Adrenal gland (tissue), 12 donors: ENCODE measurements around the gene GLI2. TPM values are rescaled to one million over a fixed set of nuclear protein-coding genes. Genes with fewer than 3 reads are reported as not detected.

Experiments
- DNase-seq, 7 donors: peaks; one replicate each; pipeline ENCODE4 v3.0.0-alpha.2; 2019 to 2020
- H3K27ac ChIP-seq, 5 donors: fragments of 200-600 bp; sonication (generic) in 4 of 5; 1 replicate in 3 of 5; 2 replicates in 2 of 5; pipeline versions ENCODE4 v1.5.1 to v1.8.0; 2016 to 2020; ENCODE audit warnings: mild to moderate bottlenecking in 1 of 5
- H3K27me3 ChIP-seq: fragments of 200-600 bp; 2 replicates; pipeline ENCODE4 v1.8.0; 2021
- H3K36me3 ChIP-seq, 2 donors: fragments of 200-600 bp; replicated peaks in 1 of 2; 1 replicate in 1 of 2; 2 replicates in 1 of 2; pipeline versions ENCODE4 v1.5.1 to v1.8.0; 2018 to 2022
- H3K4me1 ChIP-seq, 2 donors: fragments of 200-600 bp; replicated peaks in 1 of 2; 1 replicate in 1 of 2; 2 replicates in 1 of 2; pipeline versions ENCODE4 v1.5.1 to v1.8.0; 2018 to 2021
- H3K4me3 ChIP-seq, 4 donors: fragments of 200-600 bp; sonication (generic) in 3 of 4; one replicate each; pipeline ENCODE4 v1.5.1; 2016 to 2018
- H3K9me3 ChIP-seq, 3 donors: fragments of 200-600 bp; sonication (generic) in 1 of 3; replicated peaks in 1 of 3; 1 replicate in 2 of 3; 2 replicates in 1 of 3; pipeline versions ENCODE4 v1.5.1 to v1.8.0; 2016 to 2021
- POLR2A ChIP-seq, 2 donors: fragments of 450-650 bp; IDR thresholded peaks; one replicate each; pipeline ENCODE4 v1.6.1; 2017; ENCODE audit warnings: antibody characterized with exemption in 2 of 2, mild to moderate bottlenecking in 2 of 2, moderate library complexity in 1 of 2
- WGBS, 4 donors: extraction: QIAGEN DNeasy Blood & Tissue Kit in 2 of 4; methylation state at CpG; one replicate each; pipeline versions ENCODE4 v1.1.5 to v1.1.7; 2013 to 2017; 5-methylcytosine and 5-hydroxymethylcytosine counted together
- intact Hi-C, 2 donors: fragments of 100-400 bp; cut with DNase I; formaldehyde crosslinking; loops; one replicate each; pipeline versions ENCODE4 v1.14.1 to v1.15.0; 2022 to 2023
- polyA plus RNA-seq, 3 donors: library from polyadenylated mRNA; stranded (reverse); fragments of 200-250 nt in 2 of 3; fragments of 350-450 nt in 1 of 3; fragmentation: Illumina TruSeq in 1 of 3; extraction: RNeasy Lipid Tissue Mini Kit (QIAGEN cat#74804) in 1 of 3; gene quantifications; one replicate each; pipeline ENCODE4 v1.2.3, GENCODE V29; 2013 to 2014
- total RNA-seq, 9 donors: library from RNA; depleted of rRNA in 4 of 9; stranded (reverse); fragments of >200 nt in 4 of 9; fragments of 120-200 nt in 1 of 9; fragmentation: NEBNext Ultra II Directional in 1 of 9; extraction: Animal tissue kit (Norgen Biotek cat#: 25700) in 1 of 9; gene quantifications; one replicate each; pipeline versions ENCODE4 v1.1.0 to v1.2.4, GENCODE V29; 2013 to 2023
- TF ChIP-seq, protein P1 (sequence below), 6 experiments: fragments of 450-650 bp in 4 of 6; fragments of 200-600 bp in 2 of 6; sonication (generic) in 1 of 6; IDR thresholded peaks; 1 replicate in 5 of 6; 2 replicates in 1 of 6; pipeline versions ENCODE4 v1.5.1 to v1.8.0; 2016 to 2021; ENCODE audit warnings: antibody characterized with exemption in 6 of 6, mild to moderate bottlenecking in 2 of 6, moderate library complexity in 1 of 6
- donor health status: healthy with polysubstance abuse.
- donor health status: Bipolar disorder and iron deficiency.
- donor health status: DM: yes; HTN: yes; CAD: no.
- donor health status: DM: no; HTN: no; CAD: no.
- donor health status: DM: no; HTN: no; CAD: no.
- donor health status: DM: yes; HTN: yes; CAD: no.

Gene GLI2
- total and polyA plus RNA-seq, 12 donors, result 0.51 to 4.5 (median 2.5) TPM

DNA sequence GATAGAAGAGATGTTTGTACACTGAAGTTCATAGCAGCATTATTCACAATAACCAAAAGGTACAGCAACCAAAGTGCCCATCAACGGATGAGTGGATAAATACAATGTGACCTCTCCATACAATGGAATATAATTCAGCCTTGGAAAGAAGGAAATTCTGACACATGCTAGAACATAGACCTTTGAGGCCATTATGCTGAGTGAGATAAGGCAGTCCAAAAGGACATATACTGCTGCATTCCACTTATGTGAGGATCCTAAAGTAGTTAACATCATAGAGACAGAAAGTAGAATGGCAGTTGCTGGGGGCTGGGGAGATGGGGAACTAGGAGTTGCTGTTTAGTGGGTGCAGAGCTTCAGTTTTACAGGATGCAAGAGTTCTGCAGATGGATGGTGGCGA, 38.2 kb upstream of the GLI2 start:
- no peaks in the 10 kb centered on the region for H3K4me1 ChIP-seq
- intact Hi-C loops, result no loop called here
- no peaks in the 10 kb centered on the region for H3K36me3 ChIP-seq
- H3K27ac ChIP-seq, result no peak overlapping the region
- TF ChIP-seq, protein P1, sequence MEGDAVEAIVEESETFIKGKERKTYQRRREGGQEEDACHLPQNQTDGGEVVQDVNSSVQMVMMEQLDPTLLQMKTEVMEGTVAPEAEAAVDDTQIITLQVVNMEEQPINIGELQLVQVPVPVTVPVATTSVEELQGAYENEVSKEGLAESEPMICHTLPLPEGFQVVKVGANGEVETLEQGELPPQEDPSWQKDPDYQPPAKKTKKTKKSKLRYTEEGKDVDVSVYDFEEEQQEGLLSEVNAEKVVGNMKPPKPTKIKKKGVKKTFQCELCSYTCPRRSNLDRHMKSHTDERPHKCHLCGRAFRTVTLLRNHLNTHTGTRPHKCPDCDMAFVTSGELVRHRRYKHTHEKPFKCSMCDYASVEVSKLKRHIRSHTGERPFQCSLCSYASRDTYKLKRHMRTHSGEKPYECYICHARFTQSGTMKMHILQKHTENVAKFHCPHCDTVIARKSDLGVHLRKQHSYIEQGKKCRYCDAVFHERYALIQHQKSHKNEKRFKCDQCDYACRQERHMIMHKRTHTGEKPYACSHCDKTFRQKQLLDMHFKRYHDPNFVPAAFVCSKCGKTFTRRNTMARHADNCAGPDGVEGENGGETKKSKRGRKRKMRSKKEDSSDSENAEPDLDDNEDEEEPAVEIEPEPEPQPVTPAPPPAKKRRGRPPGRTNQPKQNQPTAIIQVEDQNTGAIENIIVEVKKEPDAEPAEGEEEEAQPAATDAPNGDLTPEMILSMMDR (IDR thresholded peaks at IDR 0.05), result no peak
- TF ChIP-seq POLR2A (IDR thresholded peaks at IDR 0.05), result no peak
- 75 to 85% (median 83%) methylated on average over 2 of the region's 2 CpGs for WGBS, 4 donors
- no peak overlapping the region for H3K4me3 ChIP-seq
- H3K9me3 ChIP-seq, result no peaks in the 10 kb centered on the region
- no peak for DNase-seq
- peaks cover 6% of the 10 kb centered on the region for H3K27me3 ChIP-seq

DNA sequence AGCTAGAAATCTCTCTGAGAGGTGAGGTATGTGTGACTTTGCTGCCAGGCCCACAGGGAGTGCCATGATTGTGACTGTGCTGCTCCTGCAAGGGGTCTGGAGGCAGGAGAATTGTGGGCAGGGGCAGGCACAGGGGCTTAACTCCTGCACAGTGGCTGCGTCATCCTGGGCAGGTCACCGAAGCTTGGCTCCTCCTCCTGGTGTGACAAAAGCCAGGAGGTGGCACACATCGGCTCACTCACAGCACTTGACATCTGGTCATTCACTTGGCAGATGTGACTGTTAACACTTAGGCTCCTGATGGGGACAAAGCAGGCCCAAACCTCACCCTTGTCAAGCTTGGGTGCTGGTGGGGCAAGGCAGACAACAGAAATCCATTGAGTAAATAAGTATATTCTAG, 36.4 kb upstream of the GLI2 start:
- Histone ChIP-seq H3K4me3 (no peak overlapping the region), H3K27me3 (peaks cover 6% of the 10 kb centered on the region), H3K27ac (no peak overlapping the region), H3K9me3 (no peaks in the 10 kb centered on the region), H3K36me3 (no peaks in the 10 kb centered on the region), H3K4me1 (no peaks in the 10 kb centered on the region)
- intact Hi-C loops, result no loop called here
- WGBS, 4 donors, result 78 to 100% (median 80%) methylated on average over 1 to 3 of the region's 3 CpGs
- no peak for DNase-seq
- no peak for TF ChIP-seq POLR2A (IDR thresholded peaks at IDR 0.05)
- TF ChIP-seq, protein P1 (IDR thresholded peaks at IDR 0.05), result no peak

DNA sequence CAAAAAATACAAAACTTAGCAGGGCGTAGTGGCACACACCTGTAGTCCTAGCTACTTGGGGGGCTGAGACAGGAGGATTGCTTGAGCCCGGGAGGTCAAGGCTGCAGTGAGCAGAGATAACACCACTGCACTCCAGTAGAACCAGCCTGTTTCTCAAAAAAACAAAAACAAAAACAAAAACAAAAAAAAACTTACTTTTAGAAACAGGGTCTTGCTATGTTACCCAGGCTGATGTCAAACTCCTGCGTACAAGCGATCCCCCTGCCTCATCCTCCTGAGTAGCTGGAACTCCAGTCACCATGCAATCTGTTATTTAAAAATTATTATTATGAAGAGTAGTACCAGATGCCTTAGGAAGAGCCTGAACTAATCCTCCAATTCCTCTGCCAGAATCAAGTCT, 35.0 kb upstream of the GLI2 start:
- intact Hi-C loops, result no loop called here
- Histone ChIP-seq H3K4me3 (no peak overlapping the region), H3K27ac (no peak overlapping the region), H3K4me1 (no peaks in the 10 kb centered on the region), H3K9me3 (no peaks in the 10 kb centered on the region), H3K36me3 (no peaks in the 10 kb centered on the region), H3K27me3 (no peaks in the 10 kb centered on the region)
- no peak for TF ChIP-seq POLR2A (IDR thresholded peaks at IDR 0.05)
- DNase-seq, result no peak
- 79 to 88% (median 81%) methylated on average over 4 of the region's 4 CpGs for WGBS, 4 donors

DNA sequence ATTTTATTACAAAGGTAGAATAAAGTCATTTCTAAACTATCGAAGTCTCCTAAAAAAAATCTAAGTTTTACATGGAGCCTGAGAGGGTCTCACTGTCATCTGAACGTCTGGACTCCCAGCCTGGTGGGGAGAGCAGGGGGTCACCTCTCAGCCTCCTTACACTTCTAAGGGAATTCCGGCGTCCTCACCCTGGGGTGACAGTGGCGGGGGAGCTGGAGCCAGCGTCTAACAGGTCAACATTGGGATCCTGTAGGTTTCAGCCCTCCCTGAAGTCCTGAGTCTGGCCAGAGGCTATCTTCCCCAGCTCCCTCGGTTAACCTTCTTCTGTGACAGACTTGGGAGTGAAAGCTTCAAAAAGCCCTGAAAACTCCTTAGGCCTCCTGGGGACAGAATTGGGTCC, 34.6 kb upstream of the GLI2 start:
- Histone ChIP-seq H3K27ac (no peak overlapping the region), H3K36me3 (no peaks in the 10 kb centered on the region), H3K4me3 (no peak overlapping the region), H3K4me1 (no peaks in the 10 kb centered on the region), H3K27me3 (no peaks in the 10 kb centered on the region), H3K9me3 (no peaks in the 10 kb centered on the region)
- no peak for DNase-seq
- no peak for TF ChIP-seq POLR2A (IDR thresholded peaks at IDR 0.05)
- 76 to 81% (median 79%) methylated on average over 6 to 7 of the region's 7 CpGs for WGBS, 4 donors
- intact Hi-C loops, result no loop called here

DNA sequence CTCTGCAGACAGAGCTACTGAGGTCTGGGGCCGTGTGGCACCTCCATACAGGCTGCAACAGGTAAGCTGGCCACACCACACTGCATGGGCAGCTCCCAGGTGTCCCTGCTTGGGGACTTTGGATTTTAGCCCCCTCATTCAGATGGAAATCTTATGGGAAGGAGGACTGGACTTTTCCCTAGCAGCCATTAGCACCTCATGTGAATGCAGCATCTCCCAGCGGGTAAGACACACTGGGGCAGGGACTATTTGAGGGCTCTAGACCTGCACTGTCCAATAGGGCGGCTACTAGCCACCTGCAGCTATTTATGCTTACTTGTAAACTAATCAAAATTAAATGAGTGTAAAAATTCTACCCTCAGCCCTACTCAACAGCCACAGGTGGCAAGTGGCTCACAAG, 34.2 kb upstream of the GLI2 start:
- intact Hi-C loops, result no loop called here
- Histone ChIP-seq H3K36me3 (no peaks in the 10 kb centered on the region), H3K27me3 (no peaks in the 10 kb centered on the region), H3K4me1 (no peaks in the 10 kb centered on the region), H3K4me3 (no peak overlapping the region), H3K9me3 (no peaks in the 10 kb centered on the region), H3K27ac (no peak overlapping the region)
- 79 to 100% (median 84%) methylated on average over 2 to 3 of the region's 3 CpGs for WGBS, 4 donors
- no peak for DNase-seq
- TF ChIP-seq POLR2A (IDR thresholded peaks at IDR 0.05), result no peak
- TF ChIP-seq, protein P1 (IDR thresholded peaks at IDR 0.05), result no peak
